ENCODE data around the gene RAD18.

DNA sequence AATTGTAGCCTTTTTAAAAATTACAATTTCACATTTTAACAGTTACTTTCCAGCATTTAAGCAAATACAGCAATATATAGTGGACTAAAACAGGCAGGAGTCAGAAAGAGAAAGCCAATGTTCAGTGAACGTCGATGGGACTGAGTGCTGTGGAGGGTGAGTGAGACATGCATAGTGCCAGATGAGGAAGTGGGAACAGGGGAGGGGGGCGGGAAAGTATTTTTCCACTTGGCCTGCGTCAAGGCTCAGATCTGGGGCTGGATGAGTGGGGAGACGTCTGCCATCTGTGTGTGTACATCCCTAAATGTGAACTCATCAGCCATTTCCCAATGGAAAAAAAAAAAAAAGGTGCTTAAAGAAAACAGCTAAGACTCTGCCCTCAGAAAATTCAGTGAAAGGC lies 19.2 kb upstream of the RAD18 start:
- TF ChIP-seq, protein P1, sequence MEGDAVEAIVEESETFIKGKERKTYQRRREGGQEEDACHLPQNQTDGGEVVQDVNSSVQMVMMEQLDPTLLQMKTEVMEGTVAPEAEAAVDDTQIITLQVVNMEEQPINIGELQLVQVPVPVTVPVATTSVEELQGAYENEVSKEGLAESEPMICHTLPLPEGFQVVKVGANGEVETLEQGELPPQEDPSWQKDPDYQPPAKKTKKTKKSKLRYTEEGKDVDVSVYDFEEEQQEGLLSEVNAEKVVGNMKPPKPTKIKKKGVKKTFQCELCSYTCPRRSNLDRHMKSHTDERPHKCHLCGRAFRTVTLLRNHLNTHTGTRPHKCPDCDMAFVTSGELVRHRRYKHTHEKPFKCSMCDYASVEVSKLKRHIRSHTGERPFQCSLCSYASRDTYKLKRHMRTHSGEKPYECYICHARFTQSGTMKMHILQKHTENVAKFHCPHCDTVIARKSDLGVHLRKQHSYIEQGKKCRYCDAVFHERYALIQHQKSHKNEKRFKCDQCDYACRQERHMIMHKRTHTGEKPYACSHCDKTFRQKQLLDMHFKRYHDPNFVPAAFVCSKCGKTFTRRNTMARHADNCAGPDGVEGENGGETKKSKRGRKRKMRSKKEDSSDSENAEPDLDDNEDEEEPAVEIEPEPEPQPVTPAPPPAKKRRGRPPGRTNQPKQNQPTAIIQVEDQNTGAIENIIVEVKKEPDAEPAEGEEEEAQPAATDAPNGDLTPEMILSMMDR (IDR thresholded peaks at IDR 0.05) = no peak
- TF ChIP-seq POLR2AphosphoS5 (IDR thresholded peaks at IDR 0.05) (no peak), POLR2A (IDR thresholded peaks at IDR 0.05) (no peak)
